Measurements from ENCODE around the gene PARP1. TPM values are rescaled to one million over a fixed set of nuclear protein-coding genes. Genes with fewer than 3 reads are reported as not detected.
A peak's percentile ranks its signal among the peaks of the same experiment; 100 is the strongest.

The PARP1 gene
- total RNA-seq, 2 donors from 2014 or later = 70.3 TPM

GRCh38 chr1:226411619-226412018, 3.7 kb upstream of the PARP1 start:
- Histone ChIP-seq H3K4me1 (ENCODE audit: control insufficient read depth in 1 of 2, low read depth in 2 of 2) (peaks cover 3 to 16% of the 10 kb centered on the region in 2 donors), H3K4me3 (peak overlapping the region; percentile 20), H3K27me3 (replicated peaks; ENCODE audit: insufficient read depth) (no peaks in the 10 kb centered on the region), H3K27ac (peak overlapping the region in 1 of 2 donors; percentile 19), H3K9me3 (no peaks in the 10 kb centered on the region), H3K36me3 (no peaks in the 10 kb centered on the region)
- ATAC-seq (ENCODE audit: insufficient number of reproducible peaks, low FRiP score, low read depth) (no peak), DNase-seq (ENCODE audit: low spot score) (peak; percentile 30)
- no peak for TF ChIP-seq CTCF (IDR thresholded peaks at IDR 0.05)

GRCh38 chr1:226410958-226411357, 3.1 kb upstream of the PARP1 start:
- Histone ChIP-seq H3K9me3 (no peaks in the 10 kb centered on the region), H3K4me1 (ENCODE audit: control insufficient read depth in 1 of 2, low read depth in 2 of 2) (peaks cover 10 to 22% of the 10 kb centered on the region in 2 donors), H3K36me3 (no peaks in the 10 kb centered on the region), H3K27ac (peak overlapping the region; percentile 11 to 19), H3K4me3 (no peak overlapping the region), H3K27me3 (replicated peaks; ENCODE audit: insufficient read depth) (no peaks in the 10 kb centered on the region)
- no peak for ATAC-seq (ENCODE audit: insufficient number of reproducible peaks, low FRiP score, low read depth)
- TF ChIP-seq CTCF (IDR thresholded peaks at IDR 0.05) = no peak
- DNase-seq (ENCODE audit: low spot score) = no peak

- no peaks in the 10 kb centered on the region for H3K27me3 ChIP-seq (replicated peaks; ENCODE audit: insufficient read depth)
- no peak overlapping the region for H3K4me3 ChIP-seq
- no peak for ATAC-seq (ENCODE audit: insufficient number of reproducible peaks, low FRiP score, low read depth)
- H3K9me3 ChIP-seq = no peaks in the 10 kb centered on the region
- H3K36me3 ChIP-seq = no peaks in the 10 kb centered on the region
- H3K4me1 ChIP-seq (ENCODE audit: control insufficient read depth in 1 of 2, low read depth in 2 of 2) = peaks cover 20 to 37% of the 10 kb centered on the region in 2 donors
- no peak for TF ChIP-seq CTCF (IDR thresholded peaks at IDR 0.05)
- DNase-seq (ENCODE audit: low spot score) = no peak
- no peak overlapping the region for H3K27ac ChIP-seq
These were observed 1.5 kb upstream of the PARP1 start for GRCh38 chr1:226409392-226409791.

- no peak for DNase-seq (ENCODE audit: low spot score)
- peak overlapping the region; percentile 71 to 77 for H3K27ac ChIP-seq
- no peaks in the 10 kb centered on the region for H3K27me3 ChIP-seq (replicated peaks; ENCODE audit: insufficient read depth)
- peaks cover 21 to 46% of the 10 kb centered on the region in 2 donors for H3K4me1 ChIP-seq (ENCODE audit: control insufficient read depth in 1 of 2, low read depth in 2 of 2)
- peak overlapping the region; percentile 85 for H3K4me3 ChIP-seq
- H3K9me3 ChIP-seq = no peaks in the 10 kb centered on the region
- no peaks in the 10 kb centered on the region for H3K36me3 ChIP-seq
- no peak for TF ChIP-seq CTCF (IDR thresholded peaks at IDR 0.05)
- ATAC-seq (ENCODE audit: insufficient number of reproducible peaks, low FRiP score, low read depth) = no peak
These were observed 642 bp upstream of the PARP1 start for GRCh38 chr1:226408285-226409184.

GRCh38 chr1:226407199-226407496, 745 bp downstream of the PARP1 start:
- DNase-seq (ENCODE audit: low spot score) (no peak), ATAC-seq (ENCODE audit: insufficient number of reproducible peaks, low FRiP score, low read depth) (no peak)
- H3K27me3 ChIP-seq (replicated peaks; ENCODE audit: insufficient read depth) = no peaks in the 10 kb centered on the region
- H3K4me3 ChIP-seq = peak overlapping the region; percentile 85
- TF ChIP-seq CTCF (IDR thresholded peaks at IDR 0.05) = no peak
- H3K4me1 ChIP-seq (ENCODE audit: control insufficient read depth in 1 of 2, low read depth in 2 of 2) = peaks cover 21 to 46% of the 10 kb centered on the region in 2 donors
- peak overlapping the region; percentile 71 to 77 for H3K27ac ChIP-seq
- no peaks in the 10 kb centered on the region for H3K9me3 ChIP-seq
- H3K36me3 ChIP-seq = peaks cover under 1% of the 10 kb centered on the region
